Fibroblast of lung (primary cell): ENCODE measurements around the gene TBC1D19. TPM values are rescaled to one million over a fixed set of nuclear protein-coding genes. Genes with fewer than 3 reads are reported as not detected.

Source experiments
- DNase-seq, 2 donors: peaks; one replicate each; pipeline versions ENCODE4 v3.0.0 to v3.0.0-alpha.2; 2010; ENCODE audit warnings: low read depth in 2 of 2
- H2AFZ ChIP-seq: 2 replicates; pipeline ENCODE4 v1.5.1; 2012; ENCODE audit warnings: low read length, control low read depth, inconsistent platforms
- H3K27ac ChIP-seq: 2 replicates; pipeline ENCODE4 v1.5.1; 2011; ENCODE audit warnings: low read length, control low read depth; ENCODE audit not compliant: insufficient read depth
- H3K27me3 ChIP-seq: 2 replicates; pipeline ENCODE4 v1.5.1; 2011; ENCODE audit warnings: mild to moderate bottlenecking, low read length; ENCODE audit not compliant: control insufficient read depth, insufficient read depth
- H3K36me3 ChIP-seq: 2 replicates; pipeline ENCODE4 v1.5.1; 2011; ENCODE audit warnings: low read length; ENCODE audit not compliant: control insufficient read depth, insufficient read depth
- H3K4me1 ChIP-seq: 2 replicates; pipeline ENCODE4 v1.5.1; 2011; ENCODE audit warnings: low read length; ENCODE audit not compliant: control insufficient read depth, insufficient read depth; ENCODE audit errors: extremely low read depth
- H3K4me2 ChIP-seq: 2 replicates; pipeline ENCODE4 v1.5.1; 2011; ENCODE audit warnings: low read length, control low read depth; ENCODE audit not compliant: insufficient read depth; ENCODE audit errors: extremely low read depth
- H3K4me3 ChIP-seq, 4 experiments: fragments of 200-600 bp in 1 of 4; sonication (generic) in 1 of 4; replicated peaks in 1 of 4; 2 replicates each; pipeline ENCODE4 v1.5.1; 2011 to 2016; ENCODE audit warnings: low read length in 4 of 4, low read depth in 3 of 4, mild to moderate bottlenecking in 3 of 4, control low read depth in 2 of 4, inconsistent platforms in 1 of 4, mixed read lengths in 1 of 4; ENCODE audit not compliant: insufficient read depth in 1 of 4; ENCODE audit errors: control extremely low read depth in 1 of 4
- H3K79me2 ChIP-seq: 2 replicates; pipeline ENCODE4 v1.5.1; 2012; ENCODE audit warnings: mild to moderate bottlenecking, low read length, inconsistent platforms; ENCODE audit not compliant: control insufficient read depth, insufficient read depth
- H3K9ac ChIP-seq: 2 replicates; pipeline ENCODE4 v1.5.1; 2011; ENCODE audit warnings: mild to moderate bottlenecking, low read length, control low read depth; ENCODE audit not compliant: insufficient read depth
- H3K9me3 ChIP-seq: 2 replicates; pipeline ENCODE4 v1.5.1; 2012; ENCODE audit warnings: low read depth, low read length; ENCODE audit not compliant: control insufficient read depth, insufficient read depth
- H4K20me1 ChIP-seq: 2 replicates; pipeline ENCODE4 v1.5.1; 2011; ENCODE audit warnings: low read length; ENCODE audit not compliant: control insufficient read depth, insufficient read depth; ENCODE audit errors: extremely low read depth
- CTCF ChIP-seq, 2 donors: IDR thresholded peaks in 1 of 2; conservative IDR thresholded peaks in 1 of 2; 1 replicate in 1 of 2; 2 replicates in 1 of 2; pipeline ENCODE4 v1.5.1; 2011 to 2012; ENCODE audit warnings: low read length in 2 of 2, control low read depth in 1 of 2, inconsistent platforms in 1 of 2, low read depth in 1 of 2, mild to moderate bottlenecking in 1 of 2
- EZH2 ChIP-seq: IDR thresholded peaks from 2 replicates; pipeline ENCODE4 v1.5.1; 2012; ENCODE audit warnings: low read length, control low read depth, mild to moderate bottlenecking; ENCODE audit errors: missing control alignments
- polyA plus RNA-seq, 2 donors: library from polyadenylated mRNA; depleted of rRNA in 1 of 2; stranded (reverse) in 1 of 2; unstranded in 1 of 2; fragments of >200 nt; gene quantifications; 2 replicates each; pipeline ENCODE4 v1.2.1, GENCODE V29; 2011 to 2012; ENCODE audit warnings: missing spikeins in 1 of 2
- total RNA-seq: library from RNA; depleted of rRNA; stranded (reverse); fragments of >200 nt; gene quantifications from 2 replicates; pipeline ENCODE4 v1.2.1, GENCODE V29; 2014

TBC1D19 gene
- total and polyA plus RNA-seq, 2 donors (not counting 1 experiment from before 2014, with no cell fraction given): 38.2 to 132 TPM

DNA sequence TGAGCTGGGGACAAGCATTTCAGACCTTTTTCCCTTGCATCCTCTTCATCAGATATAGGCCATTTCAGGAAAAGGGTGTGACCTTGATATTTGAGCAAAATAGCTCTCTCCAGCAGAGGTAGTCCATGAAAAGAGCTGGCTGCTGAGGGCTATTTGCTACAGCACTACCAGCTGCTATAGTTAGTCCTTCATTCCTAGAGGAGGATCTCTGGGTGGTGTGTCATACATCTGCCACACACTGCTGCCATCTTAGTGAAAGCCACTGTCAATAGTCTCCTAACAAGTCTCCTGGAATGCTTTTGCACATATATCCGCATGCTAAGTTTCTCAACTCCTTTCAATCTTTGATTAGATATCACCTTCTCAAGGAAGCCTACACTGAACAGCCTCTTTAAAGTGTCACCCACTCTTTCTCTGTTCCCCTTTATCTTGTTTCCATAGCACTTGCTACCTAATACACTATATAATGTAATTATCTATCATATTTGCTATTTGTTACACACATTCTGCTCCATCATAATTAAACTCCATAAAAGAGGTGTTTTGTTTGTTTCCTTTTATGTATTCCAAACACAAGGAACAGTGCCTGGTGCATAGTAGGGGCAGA is 131.9 kb downstream of the TBC1D19 start:
- Histone ChIP-seq H3K27me3 (no peaks in the 10 kb centered on the region), H3K4me1 (no peaks in the 10 kb centered on the region), H4K20me1 (no peaks in the 10 kb centered on the region), H3K4me2 (no peak overlapping the region), H3K36me3 (no peaks in the 10 kb centered on the region), H3K4me3 (no peak overlapping the region), H3K79me2 (no peaks in the 10 kb centered on the region), H3K9ac (no peak overlapping the region), H3K27ac (no peak overlapping the region), H3K9me3 (no peaks in the 10 kb centered on the region), H2AFZ (no peak overlapping the region)
- DNase-seq: no peak
- TF ChIP-seq CTCF (conservative IDR thresholded peaks at IDR 0.05 in 1 of 2, IDR thresholded peaks at IDR 0.05 in 1 of 2; ENCODE audit: low read depth in 1 of 2, low read length in 2 of 2) (no peak), EZH2 (no peak)

GRCh38 chr4:26717332-26717731 is 133.4 kb downstream of the TBC1D19 start:
- Histone ChIP-seq H3K9ac (no peak overlapping the region), H3K79me2 (no peaks in the 10 kb centered on the region), H3K36me3 (no peaks in the 10 kb centered on the region), H4K20me1 (no peaks in the 10 kb centered on the region), H3K9me3 (no peaks in the 10 kb centered on the region), H3K4me1 (no peaks in the 10 kb centered on the region), H3K4me3 (no peak overlapping the region), H3K4me2 (no peak overlapping the region), H3K27ac (no peak overlapping the region), H2AFZ (no peak overlapping the region), H3K27me3 (no peaks in the 10 kb centered on the region)
- peak; percentile 68 to 85 for DNase-seq
- TF ChIP-seq CTCF (conservative IDR thresholded peaks at IDR 0.05 in 1 of 2, IDR thresholded peaks at IDR 0.05 in 1 of 2; ENCODE audit: low read depth in 1 of 2, low read length in 2 of 2): no peak
- no peak for TF ChIP-seq EZH2

DNA sequence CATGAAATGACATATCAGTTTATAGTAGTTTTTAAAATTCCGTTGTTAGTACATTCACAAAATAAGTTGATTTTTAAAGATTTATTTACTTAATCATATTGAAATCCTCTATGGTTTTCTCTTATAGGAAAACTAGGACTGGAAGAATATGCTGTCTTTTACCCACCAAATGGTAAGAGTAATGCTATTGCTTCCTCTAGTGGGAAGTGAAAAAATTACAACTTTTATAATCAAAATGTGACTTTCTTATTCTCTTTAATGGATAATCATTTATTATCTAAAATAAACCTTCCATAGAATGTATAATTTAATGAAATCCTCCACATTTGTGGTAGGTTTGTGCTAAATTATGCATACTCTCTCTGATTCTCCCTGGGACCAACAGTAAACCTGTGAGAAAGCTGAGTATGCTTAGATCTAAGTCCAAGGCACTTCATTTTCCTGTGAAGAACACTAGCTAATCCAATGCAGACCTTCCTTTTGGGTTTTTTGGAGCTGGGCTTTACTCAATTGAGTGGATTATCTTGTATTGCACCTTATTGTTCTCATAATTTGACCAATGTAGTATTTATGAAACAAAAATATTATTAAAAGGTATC is 136.2 kb downstream of the TBC1D19 start:
- no peaks in the 10 kb centered on the region for H3K36me3 ChIP-seq
- H3K4me3 ChIP-seq: no peak overlapping the region
- no peaks in the 10 kb centered on the region for H4K20me1 ChIP-seq
- no peaks in the 10 kb centered on the region for H3K79me2 ChIP-seq
- no peaks in the 10 kb centered on the region for H3K27me3 ChIP-seq
- DNase-seq: peak; percentile 29 to 73
- no peak overlapping the region for H2AFZ ChIP-seq
- H3K4me2 ChIP-seq: no peak overlapping the region
- H3K9ac ChIP-seq: no peak overlapping the region
- H3K9me3 ChIP-seq: no peaks in the 10 kb centered on the region
- TF ChIP-seq CTCF (conservative IDR thresholded peaks at IDR 0.05 in 1 of 2, IDR thresholded peaks at IDR 0.05 in 1 of 2; ENCODE audit: low read depth in 1 of 2, low read length in 2 of 2): peak; percentile 18 to 63
- TF ChIP-seq EZH2: no peak
- H3K27ac ChIP-seq: no peak overlapping the region
- no peaks in the 10 kb centered on the region for H3K4me1 ChIP-seq
